ENCODE results near the gene CDK8. TPM values are rescaled to one million over a fixed set of nuclear protein-coding genes. Genes with fewer than 3 reads are reported as not detected.
"Not testable (repeated sequence)": the region's sequence is repeated elsewhere in the genome, so short reads cannot be mapped to it uniquely, and the experiment has no call there.

Gene CDK8
- total RNA-seq, 1 experiment from 2014 or later = 14.5 TPM

DNA sequence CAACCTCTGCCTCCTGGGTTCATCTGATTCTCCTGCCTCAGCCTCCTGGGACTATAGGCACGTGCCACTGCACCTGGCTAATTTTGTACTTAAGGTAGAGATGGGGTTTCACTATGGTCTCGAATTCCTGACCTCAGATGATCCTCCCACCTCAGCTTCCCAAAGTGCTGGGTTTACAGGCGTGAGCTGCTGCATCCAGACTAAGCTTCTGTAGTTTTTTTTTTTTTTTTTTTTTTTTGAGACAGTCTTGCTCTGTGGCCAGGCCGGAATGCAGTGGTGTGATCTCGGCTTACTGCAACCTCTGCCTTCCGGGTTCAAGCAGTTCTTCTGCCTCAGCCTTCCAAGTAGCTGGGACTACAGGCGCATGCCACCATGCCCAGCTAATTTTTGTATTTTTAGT lies 34.9 kb downstream of the CDK8 start:
- intact Hi-C loops (cut with micrococcal nuclease); ATAC-seq: not testable (repeated sequence)

DNA sequence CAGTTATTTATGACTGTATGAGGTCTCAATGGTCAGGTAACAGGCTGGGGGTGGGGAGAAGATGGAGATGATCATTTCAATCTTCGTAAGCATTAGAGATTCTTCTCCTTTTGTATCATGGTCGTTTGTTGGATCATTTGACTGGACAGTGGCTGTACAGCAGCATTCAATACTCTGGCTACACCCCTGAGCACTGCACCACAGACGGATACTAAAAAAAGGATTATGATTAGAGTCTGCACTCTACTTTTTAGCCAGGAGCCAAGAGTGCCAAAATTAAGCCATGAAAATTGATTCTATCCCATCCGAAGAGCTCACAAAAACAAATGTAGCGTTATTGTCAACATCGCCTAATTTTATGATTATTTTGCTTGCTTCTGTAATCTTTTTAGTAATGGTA lies 41.9 kb downstream of the CDK8 start:
- H3K9me2 ChIP-seq (replicated peaks; ENCODE audit: low read length) = no peaks in the 10 kb centered on the region
- H4K20me1 ChIP-seq (ENCODE audit: low read length) = no peaks in the 10 kb centered on the region
- CTCF ChIA-PET = no interaction called here
- H3K4me2 ChIP-seq (ENCODE audit: low read length) = no peak overlapping the region
- no peaks in the 10 kb centered on the region for H3F3A ChIP-seq (ENCODE audit: low read length, unreplicated experiment)
- intact Hi-C loops (cut with micrococcal nuclease) = no loop called here
- H3K27me3 ChIP-seq (ENCODE audit: low read length) = no peaks in the 10 kb centered on the region
- no peak overlapping the region for H2AFZ ChIP-seq (ENCODE audit: low read length)
- ATAC-seq (no peak), DNase-seq (no peak)
- H3K4me1 ChIP-seq (ENCODE audit: insufficient read depth, low read length) = peaks cover 26% of the 10 kb centered on the region
- no peak overlapping the region for H3K9ac ChIP-seq (ENCODE audit: low read length)
- peaks cover 77% of the 10 kb centered on the region for H3K79me2 ChIP-seq (ENCODE audit: low read length)
- BruUV-seq (replicated peaks) = no TSS peak
- POLR2A ChIA-PET (ENCODE audit: unreplicated experiment) = no interaction called here
- H3K36me3 ChIP-seq (ENCODE audit: low read depth, low read length) = no peaks in the 10 kb centered on the region
- TF ChIP-seq EZH2phosphoT487 (IDR thresholded peaks at IDR 0.05; ENCODE audit: borderline replicate concordance, low read length) (no peak), EZH2 (IDR thresholded peaks at IDR 0.05; ENCODE audit: low read length, unreplicated experiment) (no peak)
- TF ChIP-seq, protein P1, sequence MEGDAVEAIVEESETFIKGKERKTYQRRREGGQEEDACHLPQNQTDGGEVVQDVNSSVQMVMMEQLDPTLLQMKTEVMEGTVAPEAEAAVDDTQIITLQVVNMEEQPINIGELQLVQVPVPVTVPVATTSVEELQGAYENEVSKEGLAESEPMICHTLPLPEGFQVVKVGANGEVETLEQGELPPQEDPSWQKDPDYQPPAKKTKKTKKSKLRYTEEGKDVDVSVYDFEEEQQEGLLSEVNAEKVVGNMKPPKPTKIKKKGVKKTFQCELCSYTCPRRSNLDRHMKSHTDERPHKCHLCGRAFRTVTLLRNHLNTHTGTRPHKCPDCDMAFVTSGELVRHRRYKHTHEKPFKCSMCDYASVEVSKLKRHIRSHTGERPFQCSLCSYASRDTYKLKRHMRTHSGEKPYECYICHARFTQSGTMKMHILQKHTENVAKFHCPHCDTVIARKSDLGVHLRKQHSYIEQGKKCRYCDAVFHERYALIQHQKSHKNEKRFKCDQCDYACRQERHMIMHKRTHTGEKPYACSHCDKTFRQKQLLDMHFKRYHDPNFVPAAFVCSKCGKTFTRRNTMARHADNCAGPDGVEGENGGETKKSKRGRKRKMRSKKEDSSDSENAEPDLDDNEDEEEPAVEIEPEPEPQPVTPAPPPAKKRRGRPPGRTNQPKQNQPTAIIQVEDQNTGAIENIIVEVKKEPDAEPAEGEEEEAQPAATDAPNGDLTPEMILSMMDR (conservative IDR thresholded peaks at IDR 0.05; ENCODE audit: low read depth, low read length) = no peak
- H3K9me3 ChIP-seq (ENCODE audit: low read length) = no peaks in the 10 kb centered on the region
- H3K4me3 ChIP-seq (ENCODE audit: low read length) = no peak overlapping the region
- no peak overlapping the region for H3K27ac ChIP-seq (ENCODE audit: low read length)

More for the DNA sequence above, 34.9 kb downstream of the CDK8 start:
- H3F3A ChIP-seq (ENCODE audit: low read length, unreplicated experiment); CTCF ChIA-PET; H3K4me2 ChIP-seq (ENCODE audit: low read length); H2AFZ ChIP-seq (ENCODE audit: low read length); H3K27ac ChIP-seq (ENCODE audit: low read length); H3K4me1 ChIP-seq (ENCODE audit: insufficient read depth, low read length); H3K27me3 ChIP-seq (ENCODE audit: low read length); BruUV-seq (replicated peaks); H4K20me1 ChIP-seq (ENCODE audit: low read length); H3K9me3 ChIP-seq (ENCODE audit: low read length); H3K4me3 ChIP-seq (ENCODE audit: low read length); POLR2A ChIA-PET (ENCODE audit: unreplicated experiment); H3K9me2 ChIP-seq (replicated peaks; ENCODE audit: low read length); DNase-seq; H3K9ac ChIP-seq (ENCODE audit: low read length); H3K36me3 ChIP-seq (ENCODE audit: low read depth, low read length): not testable (repeated sequence)
- peaks cover 18% of the 10 kb centered on the region for H3K79me2 ChIP-seq (ENCODE audit: low read length)

DNA sequence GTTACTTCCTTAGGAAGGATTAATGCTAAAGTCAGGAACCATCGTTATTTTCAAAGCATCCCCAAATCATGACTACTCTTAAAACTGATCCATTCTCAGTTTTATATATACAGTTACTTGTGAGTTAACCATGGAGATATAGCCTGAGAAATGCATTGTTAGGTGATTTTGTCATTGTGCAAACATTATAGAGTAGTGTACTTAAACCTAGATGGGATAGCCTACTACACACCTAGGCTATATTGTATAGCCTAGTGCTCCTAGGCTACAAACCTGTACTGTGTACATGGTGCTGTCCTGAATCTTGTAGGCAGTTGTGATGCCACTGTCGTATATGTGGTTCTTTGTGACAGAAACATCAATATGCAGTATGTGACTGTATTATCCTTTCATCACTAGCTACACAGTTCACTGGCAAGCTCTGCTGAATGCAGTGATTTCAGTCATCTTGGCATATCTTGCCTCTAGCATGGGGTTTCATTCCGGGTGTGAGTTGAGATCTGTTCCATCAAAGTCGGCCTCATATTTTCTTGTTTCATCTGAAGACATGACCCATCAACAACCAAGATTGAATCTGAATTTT lies 45.3 kb downstream of the CDK8 start:
- peaks cover 83% of the 10 kb centered on the region for H3K79me2 ChIP-seq (ENCODE audit: low read length)
- DNase-seq (peak; percentile 67), ATAC-seq (peak; percentile 95)

More for the DNA sequence above, 45.3 kb downstream of the CDK8 start:
- H2AFZ ChIP-seq (ENCODE audit: low read length) = no peak overlapping the region
- H3K9me3 ChIP-seq (ENCODE audit: low read length) = no peaks in the 10 kb centered on the region
- intact Hi-C loops (cut with micrococcal nuclease) = no loop called here
- H3K27ac ChIP-seq (ENCODE audit: low read length) = peak overlapping the region; percentile 42
- H3F3A ChIP-seq (ENCODE audit: low read length, unreplicated experiment) = no peaks in the 10 kb centered on the region
- ChIA-PET CTCF (no interaction called here), POLR2A (ENCODE audit: unreplicated experiment) (no interaction called here)
- no peak overlapping the region for H3K9ac ChIP-seq (ENCODE audit: low read length)
- BruUV-seq (replicated peaks) = no TSS peak
- peak overlapping the region; percentile 41 for H3K4me2 ChIP-seq (ENCODE audit: low read length)
- H4K20me1 ChIP-seq (ENCODE audit: low read length) = no peaks in the 10 kb centered on the region
- peaks cover 26% of the 10 kb centered on the region for H3K4me1 ChIP-seq (ENCODE audit: insufficient read depth, low read length)
- no peak overlapping the region for H3K4me3 ChIP-seq (ENCODE audit: low read length)
- no peaks in the 10 kb centered on the region for H3K27me3 ChIP-seq (ENCODE audit: low read length)
- H3K36me3 ChIP-seq (ENCODE audit: low read depth, low read length) = no peaks in the 10 kb centered on the region
- TF ChIP-seq, protein P1 (conservative IDR thresholded peaks at IDR 0.05; ENCODE audit: low read depth, low read length) = no peak
- TF ChIP-seq EZH2 (IDR thresholded peaks at IDR 0.05; ENCODE audit: low read length, unreplicated experiment) = no peak
- TF ChIP-seq EZH2phosphoT487 (IDR thresholded peaks at IDR 0.05; ENCODE audit: borderline replicate concordance, low read length) = no peak
- H3K9me2 ChIP-seq (replicated peaks; ENCODE audit: low read length) = no peaks in the 10 kb centered on the region

Measured in PC-3 (cell line).